ENCODE results near the gene GCM1.
"Not testable (repeated sequence)": the region's sequence is repeated elsewhere in the genome, so short reads cannot be mapped to it uniquely, and the experiment has no call there.

GCM1 gene

DNA sequence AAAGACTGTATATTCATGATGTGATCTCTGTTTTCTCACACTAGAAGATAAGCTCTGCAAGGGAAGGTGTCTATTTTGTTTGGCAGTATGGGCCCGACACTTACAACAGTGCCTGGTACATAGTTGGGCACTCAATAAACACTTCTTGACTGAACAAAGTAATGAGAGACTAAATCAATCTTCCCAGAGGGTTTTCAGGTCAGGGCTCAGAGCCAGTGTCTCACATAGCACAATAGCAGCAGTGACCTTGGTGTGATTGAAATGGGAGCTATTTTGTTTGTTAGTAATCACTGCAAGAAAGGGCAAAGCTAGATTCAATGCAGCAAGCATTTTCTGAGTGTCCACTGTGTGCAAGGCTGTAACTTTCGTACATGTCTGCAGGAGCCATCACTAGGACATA, 26.4 kb upstream of the GCM1 start:
- DNase-seq (ENCODE audit: insufficient read length, low spot score) (no peak), FAIRE-seq (no peak)
- TF ChIP-seq POLR2AphosphoS5 (IDR thresholded peaks at IDR 0.05; ENCODE audit: low read depth, low read length), result no peak
- no peak for TF ChIP-seq PAX5 (IDR thresholded peaks at IDR 0.05; ENCODE audit: insufficient read depth, low read length, severe bottlenecking)
- no peak for TF ChIP-seq TAF1 (IDR thresholded peaks at IDR 0.05; ENCODE audit: low read depth, low read length)
- TF ChIP-seq POU2F2 (IDR thresholded peaks at IDR 0.05; ENCODE audit: low read depth, low read length), result no peak
- TF ChIP-seq POLR2A (IDR thresholded peaks at IDR 0.05; ENCODE audit: low read depth, low read length), result no peak
- no peak for TF ChIP-seq SPI1 (IDR thresholded peaks at IDR 0.05; ENCODE audit: low read depth, low read length)

- FAIRE-seq (no peak), DNase-seq (ENCODE audit: insufficient read length, low spot score) (no peak)
- TF ChIP-seq POLR2A (IDR thresholded peaks at IDR 0.05; ENCODE audit: low read depth, low read length) (no peak), SPI1 (IDR thresholded peaks at IDR 0.05; ENCODE audit: low read depth, low read length) (no peak), TAF1 (IDR thresholded peaks at IDR 0.05; ENCODE audit: low read depth, low read length) (no peak)
Measured at GRCh38 chr6:53172468-53172803, 23.8 kb upstream of the GCM1 start.

DNA sequence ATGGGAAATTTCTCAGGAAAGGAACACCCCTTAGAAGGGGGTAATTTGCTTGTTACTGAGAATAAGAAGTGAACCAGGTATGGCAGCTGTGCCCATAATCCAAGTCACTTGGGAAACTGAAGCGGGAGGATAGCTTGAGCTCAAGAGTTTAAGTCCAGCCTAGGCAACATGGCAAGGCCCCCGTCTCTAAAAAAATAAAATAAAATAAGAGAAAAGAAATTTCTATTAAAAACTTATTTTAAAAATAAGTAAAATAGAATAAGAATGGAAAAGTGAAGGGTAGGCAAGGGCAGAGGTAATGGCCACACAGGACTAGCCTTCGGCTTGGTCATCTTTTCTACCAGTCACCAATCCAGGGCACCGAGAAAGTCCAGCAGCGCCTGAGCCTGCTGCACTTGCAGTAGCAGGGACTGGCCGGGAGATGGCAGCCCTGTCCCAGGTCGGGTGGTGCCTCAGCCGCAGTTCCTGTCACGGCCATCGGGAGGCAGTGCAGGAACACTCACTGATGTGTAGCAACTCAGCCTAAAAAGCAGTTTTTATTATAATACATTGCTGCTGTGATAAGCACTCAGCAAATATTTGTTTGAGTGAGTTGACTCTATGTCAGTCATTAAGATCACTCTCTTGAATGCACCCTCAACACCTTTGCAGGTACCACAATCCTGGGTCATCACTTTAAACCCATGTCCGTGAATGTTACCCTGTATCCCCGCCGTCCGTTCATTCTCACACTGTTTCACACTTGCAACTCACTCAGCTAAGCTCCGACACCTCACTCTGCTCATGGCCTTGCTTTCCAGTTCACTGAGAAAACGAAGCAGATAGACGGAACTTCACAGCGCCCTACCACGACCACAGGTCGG, 23.2 kb upstream of the GCM1 start:
- 0 out of 2 replicates have a peak, but pooled peaks have one; percentile 5 for TF ChIP-seq SPI1 (IDR thresholded peaks at IDR 0.05; ENCODE audit: low read depth, low read length)
- TF ChIP-seq POU2F2 (IDR thresholded peaks at IDR 0.05; ENCODE audit: low read depth, low read length), result peak; percentile 86
- TF ChIP-seq POLR2AphosphoS5 (IDR thresholded peaks at IDR 0.05; ENCODE audit: low read depth, low read length), result no peak

GRCh38 chr6:53168516-53169267, 20.1 kb upstream of the GCM1 start:
- FAIRE-seq (no peak), DNase-seq (ENCODE audit: insufficient read length, low spot score) (no peak)
- TF ChIP-seq TAF1 (IDR thresholded peaks at IDR 0.05; ENCODE audit: low read depth, low read length) (no peak), POLR2AphosphoS5 (IDR thresholded peaks at IDR 0.05; ENCODE audit: low read depth, low read length) (no peak), PAX5 (IDR thresholded peaks at IDR 0.05; ENCODE audit: insufficient read depth, low read length, severe bottlenecking) (no peak), POLR2A (IDR thresholded peaks at IDR 0.05; ENCODE audit: low read depth, low read length) (no peak), POU2F2 (IDR thresholded peaks at IDR 0.05; ENCODE audit: low read depth, low read length) (no peak), SPI1 (IDR thresholded peaks at IDR 0.05; ENCODE audit: low read depth, low read length) (no peak)

More for the DNA sequence above, 23.2 kb upstream of the GCM1 start:
- FAIRE-seq (peak; percentile 98), DNase-seq (ENCODE audit: insufficient read length, low spot score) (peak; percentile 51)

DNA sequence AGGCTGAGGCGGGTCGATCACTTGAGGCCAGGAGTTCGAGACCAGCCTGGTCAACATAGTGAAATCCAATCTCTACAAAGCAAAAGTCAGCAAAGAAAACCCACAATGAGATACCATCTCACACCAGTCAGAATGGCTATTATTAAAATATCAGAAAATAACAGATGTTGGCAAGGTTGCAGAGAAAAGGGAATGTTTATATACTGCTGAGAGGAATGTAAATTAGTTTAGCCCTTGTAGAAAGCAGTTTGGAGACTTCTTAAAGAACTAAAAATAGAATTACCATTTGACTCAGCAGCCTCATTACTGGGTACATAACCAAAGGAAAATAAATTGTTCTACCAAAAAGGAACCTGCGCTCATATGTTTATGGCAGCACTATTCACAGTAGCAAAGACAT, 16.7 kb upstream of the GCM1 start:
- DNase-seq (ENCODE audit: insufficient read length, low spot score) (no peak), FAIRE-seq (no peak)
- TF ChIP-seq POU2F2 (IDR thresholded peaks at IDR 0.05; ENCODE audit: low read depth, low read length) (no peak), POLR2A (IDR thresholded peaks at IDR 0.05; ENCODE audit: low read depth, low read length) (no peak)

GRCh38 chr6:53162606-53163005, 14.0 kb upstream of the GCM1 start:
- FAIRE-seq (no peak), DNase-seq (ENCODE audit: insufficient read length, low spot score) (no peak)

DNA sequence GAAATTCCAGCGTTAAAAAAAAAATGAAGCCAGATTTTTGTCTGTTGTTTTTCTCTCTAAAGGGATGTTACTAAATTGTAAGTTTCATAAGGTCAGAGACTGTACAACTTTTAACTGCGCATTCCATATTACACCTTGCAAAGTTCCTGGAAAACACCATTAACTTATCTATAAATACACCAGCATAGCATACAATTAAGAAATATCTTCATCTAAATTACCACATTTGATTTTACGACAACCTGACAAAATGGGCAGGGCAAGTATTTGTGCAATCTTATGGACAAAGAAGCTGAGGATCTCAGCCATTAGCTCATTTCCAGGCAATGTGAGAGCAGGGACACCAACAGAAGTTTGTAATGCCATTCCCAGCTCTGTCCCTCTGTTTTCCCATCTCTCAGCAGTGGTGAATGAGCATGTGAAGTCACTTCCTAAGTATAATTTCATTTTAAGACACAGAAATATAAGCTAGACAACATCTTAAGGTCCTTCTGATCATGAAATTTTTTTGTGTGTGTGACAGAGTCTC, 12.9 kb upstream of the GCM1 start:
- DNase-seq (ENCODE audit: insufficient read length, low spot score) (no peak), FAIRE-seq (no peak)
- TF ChIP-seq TAF1 (IDR thresholded peaks at IDR 0.05; ENCODE audit: low read depth, low read length) (no peak), POLR2A (IDR thresholded peaks at IDR 0.05; ENCODE audit: low read depth, low read length) (no peak), POU2F2 (IDR thresholded peaks at IDR 0.05; ENCODE audit: low read depth, low read length) (no peak), POLR2AphosphoS5 (IDR thresholded peaks at IDR 0.05; ENCODE audit: low read depth, low read length) (no peak), SPI1 (IDR thresholded peaks at IDR 0.05; ENCODE audit: low read depth, low read length) (no peak), PAX5 (IDR thresholded peaks at IDR 0.05; ENCODE audit: insufficient read depth, low read length, severe bottlenecking) (no peak)

More at GRCh38 chr6:53162606-53163005, 14.0 kb upstream of the GCM1 start:
- TF ChIP-seq POLR2AphosphoS5 (IDR thresholded peaks at IDR 0.05; ENCODE audit: low read depth, low read length), result no peak
- no peak for TF ChIP-seq POLR2A (IDR thresholded peaks at IDR 0.05; ENCODE audit: low read depth, low read length)
- TF ChIP-seq SPI1 (IDR thresholded peaks at IDR 0.05; ENCODE audit: low read depth, low read length), result no peak

GRCh38 chr6:53159558-53159957, 10.9 kb upstream of the GCM1 start:
- FAIRE-seq (no peak), DNase-seq (ENCODE audit: insufficient read length, low spot score) (no peak)
- TF ChIP-seq POLR2AphosphoS5 (IDR thresholded peaks at IDR 0.05; ENCODE audit: low read depth, low read length), result no peak
- no peak for TF ChIP-seq SPI1 (IDR thresholded peaks at IDR 0.05; ENCODE audit: low read depth, low read length)
- TF ChIP-seq POLR2A (IDR thresholded peaks at IDR 0.05; ENCODE audit: low read depth, low read length), result no peak
- no peak for TF ChIP-seq POU2F2 (IDR thresholded peaks at IDR 0.05; ENCODE audit: low read depth, low read length)
- TF ChIP-seq PAX5 (IDR thresholded peaks at IDR 0.05; ENCODE audit: insufficient read depth, low read length, severe bottlenecking), result no peak
- no peak for TF ChIP-seq TAF1 (IDR thresholded peaks at IDR 0.05; ENCODE audit: low read depth, low read length)

GRCh38 chr6:53158076-53158475, 9.4 kb upstream of the GCM1 start:
- not testable (repeated sequence) for FAIRE-seq; DNase-seq (ENCODE audit: insufficient read length, low spot score)

DNA sequence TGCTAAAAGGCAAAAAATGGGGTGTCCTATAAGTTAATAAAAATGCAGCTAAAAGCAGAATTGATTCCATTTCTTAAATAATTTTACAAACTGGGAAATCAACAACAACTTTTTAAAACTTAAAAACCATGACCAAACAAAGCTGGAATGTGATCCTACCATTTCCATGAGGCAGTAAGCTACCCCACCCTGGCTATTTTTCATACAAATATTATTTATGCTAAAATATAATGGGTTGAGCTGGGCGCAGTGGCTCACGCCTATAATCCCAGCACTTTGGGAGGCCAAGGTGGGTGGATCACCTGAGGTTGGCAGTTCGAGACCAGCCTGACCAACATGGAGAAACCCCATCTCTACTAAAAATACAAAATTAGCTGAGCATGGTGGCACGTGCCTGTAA, 6.6 kb upstream of the GCM1 start:
- not testable (repeated sequence) for FAIRE-seq; DNase-seq (ENCODE audit: insufficient read length, low spot score)
